GM18526 (cell line): ENCODE results near the gene C1orf21.

ENCODE experiments used
- POLR2A ChIP-seq: IDR thresholded peaks from 3 replicates; pipeline ENCODE4 v1.6.1; 2011; ENCODE audit not compliant: insufficient read length; ENCODE audit errors: extremely low read depth

C1orf21 gene

GRCh38 chr1:184376369-184376768 is 10.5 kb upstream of the C1orf21 start:
- TF ChIP-seq POLR2A: no peak

DNA sequence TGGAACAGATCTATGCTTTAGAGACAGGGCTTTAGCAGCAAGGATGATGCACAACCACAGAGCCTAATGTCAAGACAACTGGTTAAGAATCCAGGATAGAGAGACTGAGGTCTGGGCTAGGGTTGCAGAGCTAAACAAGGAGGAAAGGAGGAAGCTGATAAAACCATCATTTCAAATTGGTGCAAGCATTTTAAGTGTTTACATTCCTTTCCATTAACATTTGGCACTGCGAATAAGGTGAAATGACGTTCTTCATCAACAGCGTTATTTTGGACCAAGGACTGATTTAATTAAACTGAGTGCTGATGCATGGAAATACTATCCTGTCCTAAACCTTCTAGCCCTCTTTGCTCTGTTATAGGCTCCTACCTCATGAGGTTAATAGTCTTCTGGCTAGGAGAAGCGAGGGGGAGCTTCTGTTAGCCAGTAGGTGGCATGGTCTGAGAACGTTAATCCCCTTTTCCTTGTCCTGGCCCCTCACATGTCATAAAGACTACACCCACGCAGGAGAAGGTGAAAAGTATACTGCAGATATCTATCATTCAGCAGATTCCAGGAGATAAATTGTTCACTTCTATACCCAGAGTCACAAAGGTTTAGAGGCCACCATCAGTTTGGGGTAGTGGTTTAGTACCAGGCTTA is 7.6 kb upstream of the C1orf21 start:
- no peak for TF ChIP-seq POLR2A

DNA sequence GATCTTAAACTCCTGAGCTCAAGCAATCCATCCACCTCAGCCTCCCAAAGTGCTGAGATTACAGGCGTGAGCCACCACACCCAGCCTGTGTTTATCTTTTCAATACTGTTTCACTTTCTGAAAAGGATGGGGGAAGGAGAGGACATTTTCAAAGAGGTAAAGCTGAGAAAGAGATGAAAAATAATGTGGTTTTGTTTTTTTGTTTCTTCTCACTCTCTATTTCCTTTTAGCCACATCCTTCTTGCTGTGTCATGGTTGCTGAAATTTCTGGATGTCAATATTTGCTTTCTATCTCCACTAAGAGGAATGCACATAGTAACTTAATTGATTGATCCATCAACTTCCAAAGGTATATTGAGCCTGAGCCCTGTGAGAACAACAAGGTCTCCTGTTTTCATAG is 6.4 kb upstream of the C1orf21 start:
- no peak for TF ChIP-seq POLR2A

DNA sequence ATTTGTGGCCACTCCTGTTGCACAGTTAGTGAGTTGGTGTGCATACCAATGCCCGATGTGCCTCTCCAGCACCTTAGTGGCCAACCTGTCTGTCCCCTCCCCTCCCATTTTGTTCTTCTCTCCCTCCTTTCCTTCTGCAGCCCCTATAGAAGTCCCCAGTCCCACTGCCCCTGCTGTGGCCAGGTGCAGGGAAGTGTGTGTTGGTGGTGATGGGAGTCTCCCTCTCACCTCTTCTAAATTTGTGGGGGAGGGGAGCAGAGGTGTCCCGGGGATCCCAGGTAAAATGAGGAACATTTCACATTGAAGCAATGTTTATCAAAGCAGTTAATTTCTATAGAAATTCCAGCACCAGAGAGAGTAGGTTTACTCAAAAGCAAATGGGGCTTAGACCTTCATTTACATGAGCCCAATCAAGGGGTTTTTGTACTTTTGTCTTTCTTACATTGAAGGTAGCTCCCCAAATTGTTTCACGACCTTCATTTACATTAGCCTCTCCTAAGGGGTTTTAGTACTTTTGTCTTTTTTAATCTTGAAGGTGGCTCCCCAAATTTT is 3.0 kb upstream of the C1orf21 start:
- no peak for TF ChIP-seq POLR2A

- no peak for TF ChIP-seq POLR2A
These were observed 941 bp upstream of the C1orf21 start for GRCh38 chr1:184385865-184386311.

- TF ChIP-seq POLR2A: no peak
These were observed 243 bp downstream of the C1orf21 start for GRCh38 chr1:184387069-184387475.

- TF ChIP-seq POLR2A: no peak
These were observed 868 bp downstream of the C1orf21 start for GRCh38 chr1:184387476-184388318.

DNA sequence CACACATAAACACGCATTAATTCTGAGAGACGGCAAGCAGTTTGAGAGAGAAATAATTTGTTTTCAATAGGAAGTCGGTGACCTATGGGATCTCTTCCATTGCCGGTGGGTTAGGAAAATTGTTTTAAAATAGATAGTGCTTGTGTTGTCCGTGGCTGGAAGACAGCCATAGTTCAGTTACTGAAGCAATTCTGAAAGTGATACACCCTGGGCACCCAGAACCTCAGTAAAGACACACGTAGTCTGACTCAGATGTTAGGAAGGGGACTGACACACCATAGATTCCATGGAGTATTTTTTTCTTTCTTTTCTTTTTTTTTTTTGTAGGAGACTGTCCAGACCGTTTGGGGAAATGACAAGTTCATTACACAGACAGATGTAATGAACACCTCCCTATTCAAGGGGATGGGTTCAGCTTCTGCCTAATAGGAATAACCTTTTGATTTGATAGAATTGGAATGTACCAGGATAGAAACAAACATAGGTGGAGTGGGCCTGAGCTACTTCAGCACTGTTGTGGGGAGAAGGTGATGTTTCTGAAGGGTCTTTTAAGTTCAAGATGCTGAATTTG is 1.6 kb downstream of the C1orf21 start:
- no peak for TF ChIP-seq POLR2A

GRCh38 chr1:184388971-184389370 is 2.1 kb downstream of the C1orf21 start:
- no peak for TF ChIP-seq POLR2A

- TF ChIP-seq POLR2A: no peak
These were observed 2.6 kb downstream of the C1orf21 start for GRCh38 chr1:184389446-184389845.

GRCh38 chr1:184390889-184391288 is 4.1 kb downstream of the C1orf21 start:
- TF ChIP-seq POLR2A: no peak

DNA sequence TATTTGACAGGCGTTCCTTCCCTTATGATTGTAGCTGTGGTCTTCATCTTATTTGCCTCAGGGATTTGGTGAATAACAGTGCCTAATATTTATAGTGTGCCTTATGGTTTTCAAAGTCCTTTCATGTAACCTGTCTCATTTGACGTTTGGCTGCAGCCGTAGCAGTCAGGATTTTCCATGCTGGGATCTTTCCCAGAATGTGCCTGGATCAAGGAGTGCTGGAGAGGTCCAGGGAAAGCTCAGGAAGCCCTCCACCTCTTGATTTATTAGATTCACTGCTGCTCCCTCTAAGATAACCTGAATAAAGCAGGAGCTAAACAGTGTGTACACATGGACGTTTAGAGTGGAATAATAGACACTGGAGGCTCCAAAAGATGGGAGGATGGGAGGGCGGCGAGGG is 5.2 kb downstream of the C1orf21 start:
- no peak for TF ChIP-seq POLR2A

DNA sequence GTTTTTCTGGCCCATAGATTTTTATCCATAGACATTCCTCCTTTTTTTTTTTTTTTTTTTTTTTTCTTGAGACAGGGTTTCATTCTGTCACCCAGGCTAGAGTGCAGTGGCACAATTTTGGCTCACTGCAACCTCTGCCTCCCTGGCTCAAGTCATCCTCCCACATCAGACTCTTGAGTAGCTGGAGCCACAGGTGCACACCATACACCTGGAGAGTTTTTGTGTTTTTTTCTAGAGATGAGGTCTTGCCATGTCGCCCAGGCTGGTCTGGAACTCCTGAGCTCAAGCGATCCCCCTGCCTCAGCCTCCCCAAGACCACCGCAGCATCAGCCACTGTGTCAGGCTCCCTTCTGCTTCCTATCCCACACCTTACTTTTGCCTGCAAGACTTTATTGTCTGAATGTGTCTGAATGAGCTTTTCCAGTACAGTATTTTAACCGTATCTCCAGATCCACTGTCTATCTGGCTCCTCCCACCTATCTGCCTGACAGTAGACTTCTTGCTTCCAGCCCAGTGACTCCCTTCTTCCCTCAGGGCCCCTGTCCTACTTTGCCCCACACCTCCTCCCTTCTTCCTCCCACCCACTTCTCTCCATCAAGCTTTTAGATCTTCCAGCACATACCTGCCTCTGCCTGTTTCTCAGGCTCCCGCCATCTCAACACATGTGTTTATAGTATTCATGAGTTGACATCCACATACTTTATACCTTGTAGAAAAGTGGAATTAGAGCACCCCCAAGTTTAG is 6.1 kb downstream of the C1orf21 start:
- TF ChIP-seq POLR2A: no peak

GRCh38 chr1:184393962-184394361 is 7.1 kb downstream of the C1orf21 start:
- no peak for TF ChIP-seq POLR2A

GRCh38 chr1:184395370-184395769 is 8.5 kb downstream of the C1orf21 start:
- TF ChIP-seq POLR2A: no peak
